Heart right ventricle (tissue), 16 donors: ENCODE data around the gene HIVEP3. TPM values are rescaled to one million over a fixed set of nuclear protein-coding genes. Genes with fewer than 3 reads are reported as not detected.

Experiments
- ATAC-seq, 8 donors: fragments of 200-7000 bp; cut with Tn5 transposase; one replicate each; pipeline ENCODE4 v1.9.1; 2020; ENCODE audit warnings: mild to moderate bottlenecking in 8 of 8, moderate library complexity in 8 of 8, moderate number of reproducible peaks in 1 of 8
- DNase-seq, 2 donors: peaks; one replicate each; pipeline ENCODE4 v3.0.0-alpha.2; 2020
- H3K27ac ChIP-seq, 10 donors: fragments of 200-600 bp; sonication (generic) in 2 of 10; one replicate each; pipeline versions ENCODE4 v1.5.0 to v1.8.0; 2020 to 2022; ENCODE audit warnings: mild to moderate bottlenecking in 3 of 10
- H3K27me3 ChIP-seq, 7 donors: fragments of 200-600 bp; one replicate each; pipeline ENCODE4 v1.8.0; 2021 to 2022; ENCODE audit warnings: mild to moderate bottlenecking in 2 of 7
- H3K36me3 ChIP-seq, 9 donors: fragments of 200-600 bp; sonication (generic) in 1 of 9; one replicate each; pipeline versions ENCODE4 v1.5.0 to v1.8.0; 2020 to 2022; ENCODE audit warnings: mild to moderate bottlenecking in 2 of 9
- H3K4me1 ChIP-seq, 9 donors: fragments of 200-600 bp; sonication (generic) in 1 of 9; one replicate each; pipeline versions ENCODE4 v1.5.0 to v1.8.0; 2020 to 2022; ENCODE audit warnings: mild to moderate bottlenecking in 4 of 9
- H3K4me3 ChIP-seq, 10 donors: fragments of 200-600 bp; sonication (generic) in 2 of 10; one replicate each; pipeline versions ENCODE4 v1.5.0 to v1.8.0; 2020 to 2022; ENCODE audit warnings: mild to moderate bottlenecking in 7 of 10, moderate library complexity in 2 of 10
- H3K9me3 ChIP-seq, 11 donors: fragments of 200-600 bp in 10 of 11; sonication (generic) in 2 of 11; one replicate each; pipeline versions ENCODE4 v1.5.0 to v1.8.0; 2013 to 2022; ENCODE audit warnings: mild to moderate bottlenecking in 2 of 11, control low read depth in 1 of 11, moderate library complexity in 1 of 11
- WGBS, 2 donors: extraction: QIAGEN DNeasy Blood & Tissue Kit; methylation state at CpG; one replicate each; pipeline ENCODE4 v1.1.7; 2013; ENCODE audit warnings: inconsistent platforms in 1 of 2; 5-methylcytosine and 5-hydroxymethylcytosine counted together
- intact Hi-C, 10 donors: fragments of 100-400 bp; cut with DNase I; formaldehyde crosslinking; loops; one replicate each; pipeline versions ENCODE4 v1.11.1 to v1.14.2; 2022
- polyA plus RNA-seq, 2 donors: library from polyadenylated mRNA; stranded (reverse); fragments of 200-250 nt; gene quantifications; one replicate each; pipeline ENCODE4 v1.2.3, GENCODE V29; 2013
- total RNA-seq, 10 donors: library from RNA; stranded (reverse); fragmentation: NEBNext Ultra II Directional in 3 of 10; extraction: Animal tissue kit (Norgen Biotek cat#: 25700) in 3 of 10; gene quantifications; one replicate each; pipeline versions ENCODE4 v1.2.1 to v1.2.4, GENCODE V29; 2021 to 2023
- TF ChIP-seq, protein P1 (sequence below), 9 donors: fragments of 200-600 bp; sonication (generic) in 2 of 9; IDR thresholded peaks; one replicate each; pipeline versions ENCODE4 v1.5.0 to v1.8.0; 2021 to 2022; ENCODE audit warnings: antibody characterized with exemption in 9 of 9, mild to moderate bottlenecking in 5 of 9, moderate library complexity in 1 of 9
- donor health status: Arrhythmogenic right ventricular cardiomyopathy.
- donor health status: ischemic (EF 13 %, LVEDD 7.1; RV severe dilation, severe dysfunction).
- donor health status: healthy with polysubstance abuse.
- donor health status: DM: no; HTN: yes; CAD: no.
- donor health status: DM: no; HTN: no; CAD: no.
- donor health status: ischemic (EF 25% LVEDD 6.9; RV normal size, moderate dysfunction).
- donor health status: ischemic (EF 25% LVEDD 5.7; RV mildly dilated, moderate dysfunction).
- donor health status: healthy.
- donor health status: DM: yes; HTN: yes; CAD: no.
- donor health status: Ischemic cardiomyopathy.
- donor health status: ischemic (EF 35%, LVEDD 5.7; RV mildly dilated, moderate dysfunction).
- donor health status: nonischemic (EF 11% LVEDD 7.7; RV severe dilation, severe dysfunction).
- donor health status: DM: yes; HTN: yes; CAD: no.
- donor health status: PGD.
- donor health status: ischemic (EF 29% LVEDD 5.4; RV normal size, mild dysfunction).
- donor health status: nonischemic (EF 23%, LVEDD 6.1; RV moderate dilation, normal function).

Gene HIVEP3
- total and polyA plus RNA-seq, 12 donors = 2.6 to 7.5 (median 5.2) TPM

DNA sequence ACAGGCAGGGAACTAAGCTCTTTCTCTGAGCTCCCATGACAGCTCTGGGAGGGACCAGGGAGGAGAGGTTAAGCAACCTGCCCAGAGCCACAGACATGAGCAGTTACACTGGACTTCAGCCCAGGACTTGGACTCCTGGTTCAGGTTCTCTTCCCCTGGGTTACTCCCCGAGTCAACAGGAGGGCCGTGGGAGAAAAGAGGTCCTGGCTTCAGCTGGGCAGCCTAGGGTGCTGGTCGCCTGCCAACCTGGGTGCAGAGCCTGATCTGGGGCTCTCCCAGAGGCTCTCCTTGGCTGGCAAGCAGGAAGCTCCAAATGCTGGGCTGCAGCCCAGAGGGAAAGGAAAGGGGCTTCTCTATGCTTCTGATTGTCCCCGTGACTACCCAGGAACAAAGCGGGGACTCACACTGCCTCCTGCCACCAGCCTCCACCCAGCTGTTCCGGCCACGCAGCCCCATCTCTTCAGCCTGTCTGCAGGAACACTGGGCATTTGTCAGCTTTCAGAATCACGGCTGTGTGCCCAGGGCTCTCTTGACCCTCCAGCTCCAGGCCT, 141.8 kb downstream of the HIVEP3 start:
- intact Hi-C loops = loop anchor here in 2 of 10 donors (5.0 to 10.0 kb wide), 2 partner anchors 202 to 205 kb away; no protein-coding TSS in a partner anchor
- H3K27me3 ChIP-seq = no peaks in the 10 kb centered on the region
- no peaks in the 10 kb centered on the region for H3K9me3 ChIP-seq
- H3K4me1 ChIP-seq = peaks cover 0 to 15% (median 0%) of the 10 kb centered on the region in 9 donors
- TF ChIP-seq, protein P1, sequence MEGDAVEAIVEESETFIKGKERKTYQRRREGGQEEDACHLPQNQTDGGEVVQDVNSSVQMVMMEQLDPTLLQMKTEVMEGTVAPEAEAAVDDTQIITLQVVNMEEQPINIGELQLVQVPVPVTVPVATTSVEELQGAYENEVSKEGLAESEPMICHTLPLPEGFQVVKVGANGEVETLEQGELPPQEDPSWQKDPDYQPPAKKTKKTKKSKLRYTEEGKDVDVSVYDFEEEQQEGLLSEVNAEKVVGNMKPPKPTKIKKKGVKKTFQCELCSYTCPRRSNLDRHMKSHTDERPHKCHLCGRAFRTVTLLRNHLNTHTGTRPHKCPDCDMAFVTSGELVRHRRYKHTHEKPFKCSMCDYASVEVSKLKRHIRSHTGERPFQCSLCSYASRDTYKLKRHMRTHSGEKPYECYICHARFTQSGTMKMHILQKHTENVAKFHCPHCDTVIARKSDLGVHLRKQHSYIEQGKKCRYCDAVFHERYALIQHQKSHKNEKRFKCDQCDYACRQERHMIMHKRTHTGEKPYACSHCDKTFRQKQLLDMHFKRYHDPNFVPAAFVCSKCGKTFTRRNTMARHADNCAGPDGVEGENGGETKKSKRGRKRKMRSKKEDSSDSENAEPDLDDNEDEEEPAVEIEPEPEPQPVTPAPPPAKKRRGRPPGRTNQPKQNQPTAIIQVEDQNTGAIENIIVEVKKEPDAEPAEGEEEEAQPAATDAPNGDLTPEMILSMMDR (IDR thresholded peaks at IDR 0.05) = no peak
- no peak overlapping the region for H3K27ac ChIP-seq
- ATAC-seq (peak in 7 of 8 donors; percentile 15 to 63 (median 39)), DNase-seq (peak in 1 of 2 donors; percentile 34)
- no peaks in the 10 kb centered on the region for H3K36me3 ChIP-seq
- WGBS, 2 donors = 69 to 71% methylated on average over 8 of the region's 8 CpGs
- H3K4me3 ChIP-seq = no peak overlapping the region

DNA sequence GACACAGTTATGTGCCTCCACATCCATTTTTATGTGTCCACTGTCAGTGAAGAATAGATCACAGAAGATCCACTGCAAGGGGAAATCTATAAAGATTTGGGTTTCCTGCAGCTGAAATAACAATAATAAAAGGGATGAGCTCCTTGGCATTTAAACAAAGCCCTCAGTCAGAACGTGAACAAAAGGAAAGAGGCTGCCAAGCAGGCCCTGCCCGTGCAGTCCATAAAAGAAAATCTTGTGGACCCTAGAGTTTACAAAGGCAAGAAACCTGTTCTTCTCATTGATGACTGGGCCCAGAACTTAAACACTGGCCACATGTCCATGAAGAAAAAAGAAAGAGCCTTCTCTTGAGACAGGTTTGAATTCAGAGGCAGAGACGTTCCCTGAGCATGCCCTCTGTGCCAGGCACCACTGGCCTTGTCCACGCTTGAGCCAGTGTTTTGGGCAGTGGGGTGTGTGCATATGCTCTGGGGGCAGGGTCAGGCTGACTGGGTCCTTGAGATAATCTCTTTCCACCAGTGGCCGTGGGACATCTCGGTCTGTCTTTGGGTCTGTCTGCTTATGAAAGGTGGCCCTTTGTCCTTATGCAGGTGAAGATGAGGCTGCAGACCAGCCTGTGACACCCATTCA, 142.7 kb downstream of the HIVEP3 start:
- H3K27me3 ChIP-seq = no peaks in the 10 kb centered on the region
- no peaks in the 10 kb centered on the region for H3K36me3 ChIP-seq
- DNase-seq (no peak), ATAC-seq (no peak)
- peaks cover 0 to 24% (median 4%) of the 10 kb centered on the region in 9 donors for H3K4me1 ChIP-seq
- intact Hi-C loops = loop anchor here in 2 of 10 donors (5.0 to 10.0 kb wide), 2 partner anchors 201 to 204 kb away; no protein-coding TSS in a partner anchor
- H3K4me3 ChIP-seq = no peak overlapping the region
- H3K27ac ChIP-seq = no peak overlapping the region
- 82 to 84% methylated on average over 6 of the region's 6 CpGs for WGBS, 2 donors
- H3K9me3 ChIP-seq = no peaks in the 10 kb centered on the region
- TF ChIP-seq, protein P1 (IDR thresholded peaks at IDR 0.05) = no peak

DNA sequence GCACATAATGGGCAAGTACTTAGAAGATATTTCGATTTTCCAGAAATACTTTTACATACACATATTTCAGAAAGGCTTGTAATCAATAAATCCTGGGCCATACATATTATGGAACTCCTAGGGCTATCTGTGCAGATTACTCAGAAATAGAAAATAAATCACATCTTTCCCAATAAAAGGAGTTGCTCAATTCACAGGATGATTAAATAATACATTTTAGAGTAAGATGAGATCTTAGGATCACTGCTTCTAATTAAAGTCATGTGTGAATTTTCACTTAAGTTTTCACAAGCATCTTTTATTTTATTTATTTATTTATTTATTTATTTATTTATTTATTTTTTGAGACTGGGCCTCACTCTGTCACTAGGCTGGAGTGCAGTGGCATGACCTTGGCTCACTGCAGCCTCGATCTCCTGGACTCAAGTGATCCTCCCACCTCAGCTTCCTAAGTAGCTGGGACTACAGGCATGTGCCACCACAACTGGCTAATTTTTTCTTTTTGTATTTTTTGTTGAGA, 144.2 kb downstream of the HIVEP3 start:
- Histone ChIP-seq H3K36me3 (no peaks in the 10 kb centered on the region), H3K4me3 (no peak overlapping the region), H3K4me1 (peaks cover 0 to 29% (median 7%) of the 10 kb centered on the region in 9 donors), H3K27ac (no peak overlapping the region), H3K27me3 (no peaks in the 10 kb centered on the region), H3K9me3 (no peaks in the 10 kb centered on the region)
- DNase-seq = no peak
- 93% methylated on average over 2 of the region's 2 CpGs for WGBS, 2 donors
- TF ChIP-seq, protein P1 (IDR thresholded peaks at IDR 0.05) = no peak
- ATAC-seq = no peak
- intact Hi-C loops = loop anchor here in 1 of 10 donors (10.0 kb wide), 1 partner anchor 200 kb away; no protein-coding TSS in a partner anchor

DNA sequence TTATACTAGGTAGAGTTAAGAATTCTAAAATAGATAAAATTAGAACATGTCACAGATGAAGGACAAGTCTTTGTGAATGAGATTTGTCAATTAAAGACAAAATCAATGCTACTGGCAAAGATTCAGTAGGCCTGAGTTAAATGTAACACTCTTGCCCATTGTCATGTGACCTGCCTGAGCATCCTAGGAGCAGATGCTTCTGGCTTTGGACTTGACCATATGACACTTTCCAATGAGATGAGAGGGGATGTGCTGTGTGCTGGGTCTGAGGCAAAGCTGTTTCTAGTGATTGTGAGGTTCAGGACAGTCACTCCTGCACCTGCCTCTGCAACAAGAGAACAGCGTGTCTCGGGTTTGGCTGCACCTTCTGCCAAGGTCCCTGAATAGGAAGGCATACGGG, 144.9 kb downstream of the HIVEP3 start:
- Histone ChIP-seq H3K9me3 (no peaks in the 10 kb centered on the region), H3K27me3 (no peaks in the 10 kb centered on the region), H3K4me1 (peaks cover 0 to 30% (median 7%) of the 10 kb centered on the region in 9 donors), H3K4me3 (no peak overlapping the region), H3K27ac (no peak overlapping the region), H3K36me3 (no peaks in the 10 kb centered on the region)
- TF ChIP-seq, protein P1 (IDR thresholded peaks at IDR 0.05) = no peak
- 77 to 94% methylated on average over 3 of the region's 3 CpGs for WGBS, 2 donors
- intact Hi-C loops = loop anchor here in 1 of 10 donors (10.0 kb wide), 1 partner anchor 199 kb away; no protein-coding TSS in a partner anchor
- ATAC-seq (no peak), DNase-seq (no peak)
